HG03565 (cell line): Measurements from ENCODE around the gene MYNN.
"Not testable (repeated sequence)": the region's sequence is repeated elsewhere in the genome, so short reads cannot be mapped to it uniquely, and the experiment has no call there.

Experiments used
- ATAC-seq: cut with Tn5 transposase; IDR thresholded peaks from one replicate; pipeline ENCODE4 v1.9.1; 2021; ENCODE audit warnings: mild to moderate bottlenecking, moderate library complexity; ENCODE audit not compliant: unreplicated experiment

Gene MYNN

GRCh38 chr3:169772897-169773816, at the start of gene MYNN:
Gene MYNN (plus strand): TSS chr3:169773396. CDS start chr3:169774296, 900 bp downstream.
- peak; percentile 60 for ATAC-seq

DNA sequence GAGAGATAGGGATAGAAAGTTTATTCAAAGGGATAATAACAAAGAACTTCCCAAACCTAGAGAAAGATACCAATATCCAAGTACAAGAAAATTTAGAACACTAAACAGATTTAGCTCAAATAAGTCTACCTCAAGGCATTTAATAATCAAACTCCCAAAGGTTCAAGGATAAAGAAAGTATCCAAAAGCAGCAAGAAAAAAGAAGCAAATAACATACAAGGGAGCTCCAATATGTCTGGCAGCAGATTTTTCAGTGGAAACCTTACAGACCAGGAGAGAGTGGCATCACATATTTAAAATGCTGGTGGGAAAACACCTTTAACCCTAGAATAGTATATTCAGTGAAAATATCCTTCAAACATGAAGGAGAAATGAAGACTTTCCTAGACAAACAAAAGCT, 41.3 kb upstream of the MYNN start:
- ATAC-seq: not testable (repeated sequence)

DNA sequence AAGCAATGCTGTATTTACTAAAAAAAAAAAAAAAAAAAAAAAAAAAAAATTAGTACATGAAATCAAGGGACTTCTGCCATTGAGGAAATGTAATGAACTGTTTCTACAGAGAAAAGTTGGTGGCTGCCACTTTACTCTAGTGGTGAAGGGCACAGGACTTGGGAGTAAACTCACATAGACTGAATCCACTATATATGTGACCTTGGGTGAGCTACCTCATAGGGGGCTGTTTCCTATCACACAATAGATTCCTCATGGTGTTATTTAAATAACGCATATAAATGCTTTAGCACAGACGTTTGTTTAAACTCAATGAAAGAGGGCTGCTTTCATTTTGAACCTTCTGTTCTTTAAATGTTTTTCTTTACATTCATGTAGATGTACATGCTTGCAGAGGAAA, 34.1 kb upstream of the MYNN start:
- ATAC-seq: no peak

GRCh38 chr3:169744366-169745054, 28.7 kb upstream of the MYNN start:
- ATAC-seq: no peak

DNA sequence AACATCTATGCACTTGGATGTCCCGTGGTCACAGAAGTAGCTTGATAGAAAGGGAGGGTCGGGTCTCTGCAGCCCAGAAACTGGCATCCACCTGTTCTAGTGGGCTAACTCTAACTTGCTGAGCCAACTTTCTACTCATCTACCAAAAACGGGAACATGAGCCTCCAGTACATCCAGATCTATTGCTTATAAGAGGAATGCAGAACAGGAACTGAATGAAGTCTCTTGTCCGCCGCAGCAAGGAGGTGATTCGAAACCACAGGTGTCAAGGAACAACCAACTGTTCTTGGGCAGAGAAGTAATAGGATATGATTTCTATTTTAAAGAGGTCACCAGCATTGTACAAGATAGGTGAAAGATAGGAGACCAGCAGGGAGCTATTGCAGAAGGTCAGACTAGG, 26.3 kb upstream of the MYNN start:
- no peak for ATAC-seq

GRCh38 chr3:169748670-169749069, 24.5 kb upstream of the MYNN start:
- ATAC-seq: peak; percentile 52

- ATAC-seq: no peak
Measured at GRCh38 chr3:169750665-169751064, 22.5 kb upstream of the MYNN start.

DNA sequence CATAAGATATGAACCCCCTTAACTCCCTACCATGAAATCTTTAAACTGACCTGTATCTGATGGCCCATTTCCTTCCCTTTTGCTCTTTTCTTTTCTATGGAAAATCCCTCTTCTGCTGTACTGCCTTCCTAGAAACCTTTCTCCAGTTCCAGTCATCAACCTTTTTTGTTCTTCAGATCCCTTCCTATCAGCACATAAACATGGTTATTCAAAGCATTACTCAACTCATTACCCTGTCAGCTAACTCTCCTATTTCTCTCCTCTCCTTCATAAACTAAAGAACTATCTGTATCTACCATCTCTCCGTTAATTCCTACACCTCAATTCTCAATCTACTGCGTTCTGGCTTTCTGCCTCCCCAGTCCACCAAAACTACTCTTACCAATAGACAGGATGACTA, 21.3 kb upstream of the MYNN start:
- no peak for ATAC-seq

DNA sequence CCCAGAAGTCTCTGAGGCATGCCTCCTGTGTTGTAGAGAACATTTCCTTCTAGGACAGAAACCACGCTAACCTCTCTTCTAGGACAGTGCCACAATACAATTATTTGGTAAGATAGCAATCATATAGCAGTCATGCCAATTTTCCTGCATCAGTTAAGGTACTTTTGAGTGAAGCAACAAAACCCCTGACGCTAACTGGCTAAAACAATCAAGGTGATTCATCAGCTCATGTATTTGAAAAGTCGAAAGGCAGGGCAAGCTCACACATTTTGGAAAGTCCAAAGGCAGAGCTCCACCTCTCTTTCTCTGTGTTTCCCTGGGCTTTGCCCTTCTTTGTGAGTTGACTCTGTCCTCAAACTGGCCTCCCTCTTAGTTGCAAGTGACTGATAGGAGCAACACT, 18.5 kb upstream of the MYNN start:
- ATAC-seq: no peak

DNA sequence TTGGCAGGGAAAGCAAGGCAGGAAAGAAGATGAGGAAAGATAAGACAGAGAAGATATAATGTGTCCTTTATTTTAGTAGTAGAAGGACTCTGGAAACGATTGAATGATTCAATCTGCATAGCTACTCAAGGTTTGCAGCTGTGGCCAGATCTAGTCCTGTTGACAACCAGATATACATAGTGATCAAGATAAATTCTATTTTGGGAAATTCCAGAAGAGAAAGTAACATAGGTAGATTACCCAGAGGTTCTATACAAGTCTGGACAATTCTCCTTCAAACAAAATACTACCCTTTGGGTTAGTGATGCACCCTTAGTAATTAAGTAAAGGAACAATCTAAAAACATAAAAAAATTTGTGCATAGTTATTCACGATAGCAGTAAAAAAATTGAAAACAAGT, 17.7 kb upstream of the MYNN start:
- ATAC-seq: no peak

- ATAC-seq: no peak
Measured at GRCh38 chr3:169758359-169758994, 14.7 kb upstream of the MYNN start.

- peak; percentile 62 for ATAC-seq
Measured at GRCh38 chr3:169759256-169759655, 13.9 kb upstream of the MYNN start.

DNA sequence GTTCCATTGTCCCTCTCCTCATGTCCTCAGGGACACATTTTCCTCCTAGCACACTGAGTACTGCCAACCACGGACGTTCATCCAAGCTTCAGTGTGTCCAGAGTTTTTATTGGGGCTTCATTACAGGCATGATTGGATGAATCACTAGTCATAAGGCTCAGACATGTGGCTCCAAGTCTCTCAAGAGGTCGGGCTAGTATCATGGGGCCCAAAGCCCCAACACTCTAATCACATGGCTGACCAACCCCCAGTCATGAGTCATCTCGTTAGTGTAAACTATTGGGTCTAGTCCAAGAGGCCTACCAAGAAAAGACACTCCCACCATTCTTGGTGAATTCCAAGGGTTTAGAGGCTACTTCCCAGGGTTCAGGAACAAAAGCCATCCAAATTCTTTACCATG, 12.7 kb upstream of the MYNN start:
- ATAC-seq: no peak

DNA sequence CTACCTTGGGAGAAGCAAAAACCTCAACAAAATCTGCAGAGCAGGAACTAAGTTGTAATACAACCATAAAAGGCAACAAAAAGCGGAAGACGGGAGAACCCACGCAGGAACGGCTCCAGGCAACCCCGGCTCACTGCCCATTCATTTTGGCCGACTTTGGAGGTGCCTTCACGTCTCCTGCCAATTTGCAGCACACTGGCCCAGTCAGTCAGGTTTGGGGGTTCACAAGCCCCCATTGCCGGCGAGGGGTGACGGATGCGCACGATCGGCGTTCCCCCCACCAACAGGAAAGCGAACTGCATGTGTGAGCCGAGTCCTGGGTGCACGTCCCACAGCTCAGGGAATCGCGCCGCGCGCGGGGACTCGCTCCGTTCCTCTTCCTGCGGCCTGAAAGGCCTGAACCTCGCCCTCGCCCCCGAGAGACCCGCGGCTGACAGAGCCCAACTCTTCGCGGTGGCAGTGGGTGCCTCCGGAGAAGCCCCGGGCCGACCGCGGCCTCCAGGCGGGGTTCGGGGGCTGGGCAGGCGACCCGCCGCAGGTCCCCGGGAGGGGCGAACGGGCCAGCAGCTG, 8.8 kb upstream of the MYNN start:
- ATAC-seq: peak; percentile 26

DNA sequence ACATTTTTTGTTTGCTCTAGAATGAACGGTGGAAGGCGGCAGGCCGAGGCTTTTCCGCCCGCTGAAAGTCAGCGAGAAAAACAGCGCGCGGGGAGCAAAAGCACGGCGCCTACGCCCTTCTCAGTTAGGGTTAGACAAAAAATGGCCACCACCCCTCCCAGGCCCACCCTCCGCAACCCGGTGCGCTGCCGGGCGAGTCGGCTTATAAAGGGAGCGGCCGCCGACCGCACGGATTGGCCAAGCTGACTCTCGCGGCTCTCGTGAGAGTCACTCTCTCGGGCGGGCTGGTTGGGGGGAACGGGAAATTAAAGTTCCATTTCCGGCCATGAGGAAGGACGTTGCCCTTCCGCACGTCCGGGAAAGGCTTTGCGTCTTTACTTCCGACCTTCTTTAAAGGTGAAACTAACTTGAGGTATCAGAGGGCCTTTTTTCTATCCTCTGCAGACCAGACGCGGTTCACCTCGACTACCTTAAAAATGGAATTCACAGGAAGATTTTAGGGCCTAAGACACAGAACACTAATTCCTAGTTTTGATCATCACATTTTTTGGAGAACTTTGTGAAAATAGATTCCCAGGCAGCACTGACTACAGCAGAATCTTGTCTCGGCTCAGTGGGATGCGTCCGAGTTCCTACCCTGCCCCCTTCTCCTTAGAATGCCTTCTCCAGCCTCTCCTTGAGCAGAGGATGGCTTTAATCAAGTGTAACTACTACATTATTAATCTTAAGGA, 8.1 kb upstream of the MYNN start, which contains the start of gene TERC:
TERC (minus strand) TSS at position 179 of the 731 bp plus-strand sequence.
- ATAC-seq: peak; percentile 62

DNA sequence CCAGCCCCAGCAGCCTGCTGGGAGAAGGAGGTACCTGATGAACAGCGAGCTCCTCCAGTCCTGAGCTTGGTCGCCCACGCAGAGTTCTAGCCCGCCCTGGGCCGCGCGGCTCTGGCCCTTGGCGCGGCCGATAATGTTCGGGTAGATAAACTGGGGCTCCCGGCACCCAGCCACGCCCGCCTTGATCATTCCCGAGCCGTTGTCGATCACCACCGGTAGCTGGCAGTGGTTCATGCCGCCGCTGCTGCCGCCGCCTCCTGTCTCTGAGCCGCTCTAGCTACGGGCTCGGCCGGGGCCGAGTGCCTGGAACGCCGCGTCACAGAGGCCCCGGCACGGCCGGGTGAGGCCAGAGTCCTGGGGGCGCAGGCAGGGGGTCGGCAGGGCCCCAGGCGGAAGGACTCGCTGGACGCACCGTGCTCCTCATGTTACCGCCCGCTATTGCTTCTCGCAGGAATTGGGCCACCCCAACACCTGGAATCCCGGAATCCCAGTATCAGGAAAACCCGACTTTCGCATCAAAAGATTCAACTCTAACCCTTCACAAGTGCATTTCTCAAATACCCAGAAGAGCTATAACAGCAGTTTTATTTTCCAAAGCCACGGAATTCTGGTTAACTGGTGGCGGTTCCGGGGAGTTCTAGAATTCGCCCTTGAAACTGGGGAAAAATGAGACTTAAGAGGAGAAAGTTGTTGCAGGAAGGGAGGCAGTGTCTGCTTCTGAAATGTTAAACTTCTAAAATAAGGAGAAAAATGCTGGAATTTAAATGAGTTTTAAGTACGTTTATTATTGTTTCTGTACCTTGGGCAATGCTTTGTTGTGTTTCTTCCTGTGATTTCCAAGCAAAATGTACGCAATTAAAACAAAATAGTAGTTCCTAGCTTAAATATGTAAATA, 3.7 kb upstream of the MYNN start, which contains the start of gene ACTRT3:
ACTRT3 (minus strand) TSS at position 275 of the 895 bp plus-strand sequence; CDS start at position 234, 41 bp downstream.
- ATAC-seq: peak; percentile 24

GRCh38 chr3:169771497-169772304, 1.5 kb upstream of the MYNN start:
- peak; percentile 18 for ATAC-seq

DNA sequence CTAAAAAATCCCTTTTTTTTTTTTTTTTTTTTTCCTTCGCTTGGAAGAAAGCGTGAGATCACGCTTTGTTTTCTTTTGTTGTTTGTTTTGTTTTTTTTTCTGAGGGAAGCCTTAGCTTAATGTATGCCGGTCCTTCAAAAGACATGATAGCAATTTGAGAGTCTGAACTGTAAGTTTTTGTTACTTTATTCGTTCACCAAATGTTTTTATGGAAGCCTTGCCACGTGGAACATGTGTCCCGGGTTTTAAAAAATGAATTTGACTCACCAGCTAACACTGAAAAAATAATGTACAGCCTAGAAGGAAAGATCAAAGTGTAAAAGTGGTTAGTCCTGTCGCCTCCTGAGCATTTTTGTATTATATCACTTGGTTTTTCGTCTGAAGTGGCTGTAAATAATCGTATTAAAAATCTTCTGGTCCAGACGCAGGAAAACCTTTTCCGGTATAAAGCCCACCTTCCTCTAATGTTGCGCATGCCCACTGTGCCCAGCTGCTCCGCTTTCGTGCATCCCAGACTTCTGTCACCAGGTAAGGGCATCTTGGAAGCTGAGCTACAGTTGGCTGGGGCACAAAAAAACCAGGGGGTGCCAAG, 795 bp upstream of the MYNN start:
- peak; percentile 11 for ATAC-seq
